CD4-positive, alpha-beta T cell (primary cell): ENCODE data around the gene NEK10. TPM values are rescaled to one million over a fixed set of nuclear protein-coding genes. Genes with fewer than 3 reads are reported as not detected.

Experiments used
- ATAC-seq: fragments of 200-7000 bp; cut with Tn5 transposase; one replicate; pipeline ENCODE4 v1.10.0; 2022; ENCODE audit warnings: mild to moderate bottlenecking; ENCODE audit not compliant: poor library complexity
- CTCF ChIA-PET: fragments of 350-600 bp; sonication (Branson Sonifier 250); formaldehyde crosslinking; loops from one replicate; lab custom pipeline; 2021; ENCODE audit warnings: antibody characterized with exemption, inconsistent platforms; lab: Charles Lee
- POLR2A ChIA-PET: fragments of 350-600 bp; sonication (Branson Sonifier 250); formaldehyde crosslinking; loops from one replicate; lab custom pipeline; 2021; ENCODE audit warnings: antibody characterized with exemption, inconsistent platforms; lab: Charles Lee
- DNase-seq, 14 experiments: peaks; one replicate each; pipeline ENCODE4 v3.0.0-alpha.2; 2013 to 2020; ENCODE audit warnings: mixed read lengths in 2 of 14
- H3K27ac ChIP-seq, 2 donors: one replicate each; pipeline versions ENCODE4 v1.5.1 to v1.7.0; 2013; ENCODE audit warnings: low read length in 2 of 2, low read depth in 1 of 2, mild to moderate bottlenecking in 1 of 2
- H3K27me3 ChIP-seq, 2 experiments: 1 replicate in 1 of 2; 2 replicates in 1 of 2; pipeline versions ENCODE4 v1.6.1 to v1.7.0; 2013; ENCODE audit warnings: low read length in 2 of 2, control low read depth in 1 of 2, mild to moderate bottlenecking in 1 of 2, moderate library complexity in 1 of 2; ENCODE audit not compliant: insufficient read depth in 2 of 2, control insufficient read depth in 1 of 2
- H3K36me3 ChIP-seq: one replicate; pipeline ENCODE4 v1.6.1; 2013; ENCODE audit warnings: low read length, control low read depth; ENCODE audit not compliant: insufficient read depth
- H3K4me1 ChIP-seq: one replicate; pipeline ENCODE4 v1.6.1; 2013; ENCODE audit warnings: low read length, control low read depth; ENCODE audit not compliant: insufficient read depth
- H3K4me3 ChIP-seq: one replicate; pipeline ENCODE4 v1.5.1; 2013; ENCODE audit warnings: mild to moderate bottlenecking, low read length, moderate library complexity
- H3K9me3 ChIP-seq, 2 experiments: 1 replicate in 1 of 2; 2 replicates in 1 of 2; pipeline versions ENCODE4 v1.6.1 to v1.7.0; 2013; ENCODE audit warnings: low read length in 2 of 2, mild to moderate bottlenecking in 2 of 2, control low read depth in 1 of 2, moderate library complexity in 1 of 2; ENCODE audit not compliant: control insufficient read depth in 1 of 2, insufficient read depth in 1 of 2
- H3K27ac Mint-ChIP-seq: one replicate; pipeline ENCODE4 v1.8.0; 2020; ENCODE audit warnings: mixed read lengths
- H3K27me3 Mint-ChIP-seq: one replicate; pipeline ENCODE4 v1.8.0; 2021; ENCODE audit warnings: mixed read lengths
- H3K36me3 Mint-ChIP-seq: one replicate; pipeline ENCODE4 v1.8.0; 2021; ENCODE audit warnings: low read depth, mixed read lengths
- H3K4me1 Mint-ChIP-seq: one replicate; pipeline ENCODE4 v1.8.0; 2021; ENCODE audit warnings: low read depth, mixed read lengths
- H3K4me3 Mint-ChIP-seq: one replicate; pipeline ENCODE4 v1.8.0; 2020; ENCODE audit warnings: mild to moderate bottlenecking, mixed read lengths
- H3K9me3 Mint-ChIP-seq: one replicate; pipeline ENCODE4 v1.8.0; 2020; ENCODE audit warnings: mixed read lengths
- CTCF ChIP-seq: fragments of 200-600 bp; IDR thresholded peaks from one replicate; pipeline ENCODE4 v1.8.0; 2022; ENCODE audit warnings: antibody characterized with exemption, mild to moderate bottlenecking
- intact Hi-C, 2 experiments: fragments of 100-400 bp; cut with DNase I in 1 of 2; cut with micrococcal nuclease in 1 of 2; formaldehyde crosslinking; loops; one replicate each; pipeline versions ENCODE4 v1.15.1 to v1.9.0; 2023 to 2025; cut with DNase I, micrococcal nuclease
- total RNA-seq, 174 experiments: library from RNA in 2 of 174; stranded (reverse) in 2 of 174; gene quantifications; one replicate each; pipeline ENCODE4 v1.2.3 and lab custom pipeline; 2021 to 2026

Gene NEK10
- total RNA-seq, 2 experiments from 2014 or later, result 0.61 to 0.77 TPM

DNA sequence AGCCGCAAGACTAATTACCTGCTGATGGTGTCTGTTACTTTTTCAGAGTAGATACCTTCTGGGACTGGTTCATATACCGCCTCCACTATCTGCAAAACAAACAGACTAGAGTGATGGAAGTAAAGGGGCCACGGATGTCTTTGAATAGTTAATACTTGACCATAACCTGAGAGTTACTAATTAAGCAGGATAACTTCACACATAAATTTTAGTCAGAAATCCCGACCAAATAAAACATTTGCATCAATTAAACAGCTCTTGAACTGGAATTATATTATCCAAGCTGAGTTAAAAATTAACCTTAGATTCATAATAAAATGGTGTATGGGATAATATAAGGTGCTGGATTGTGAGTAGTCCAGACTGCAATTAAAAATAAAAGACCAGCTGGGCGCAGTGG lies 167.7 kb downstream of the NEK10 start:
- Histone ChIP-seq H3K27me3 (no peaks in the 10 kb centered on the region), H3K27ac (no peak overlapping the region), H3K9me3 (no peaks in the 10 kb centered on the region), H3K4me1 (no peaks in the 10 kb centered on the region), H3K4me3 (no peak overlapping the region), H3K36me3 (no peaks in the 10 kb centered on the region)
- H3K27ac Mint-ChIP-seq, result no peak overlapping the region
- no peaks in the 10 kb centered on the region for H3K4me1 Mint-ChIP-seq
- no peaks in the 10 kb centered on the region for H3K36me3 Mint-ChIP-seq
- CTCF ChIA-PET, result interaction anchor here (1.1 kb wide), 1 partner anchor 13 kb away, joined by 4 read pairs; no protein-coding TSS in a partner anchor
- TF ChIP-seq CTCF, result no peak
- DNase-seq (no peak), ATAC-seq (no peak)
- no peaks in the 10 kb centered on the region for H3K27me3 Mint-ChIP-seq
- no peak overlapping the region for H3K4me3 Mint-ChIP-seq
- peaks cover 8% of the 10 kb centered on the region for H3K9me3 Mint-ChIP-seq
- intact Hi-C loops, result no loop called here
- POLR2A ChIA-PET, result no interaction called here

DNA sequence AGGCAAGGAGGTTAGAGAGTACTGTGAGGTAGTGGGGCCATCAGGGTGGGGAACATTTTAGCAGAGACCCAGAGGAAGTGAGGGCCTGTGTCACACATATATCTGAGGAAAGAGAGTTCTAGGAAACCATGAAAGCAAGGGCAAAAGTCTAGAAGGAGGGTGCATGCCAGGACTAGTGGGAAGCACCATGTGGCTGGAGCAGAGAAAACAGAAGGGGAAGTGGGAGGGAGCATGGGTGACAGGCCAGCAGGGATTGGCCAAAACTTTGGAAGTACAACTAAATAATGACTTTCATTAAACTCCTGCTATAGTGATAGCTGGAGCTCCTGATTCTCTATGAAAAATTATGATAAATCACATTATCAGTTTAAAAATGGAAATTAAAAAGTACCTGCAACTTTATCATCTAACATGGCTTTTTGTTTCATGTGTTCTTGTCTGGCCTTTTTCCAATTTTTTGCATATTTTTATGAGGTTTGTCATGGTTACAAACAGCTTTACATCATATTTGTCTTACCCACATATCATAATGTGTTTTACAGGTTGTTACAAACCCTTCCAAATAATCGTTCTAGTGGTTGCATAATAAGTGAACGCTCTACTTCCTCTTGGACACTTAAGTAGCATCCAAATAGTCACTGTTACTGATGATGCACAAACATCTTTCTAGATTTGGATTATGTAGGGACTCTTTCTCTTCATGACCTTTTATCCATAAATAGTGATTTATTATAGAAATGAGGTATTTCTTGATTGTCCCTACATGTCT lies 168.3 kb downstream of the NEK10 start:
- POLR2A ChIA-PET, result no interaction called here
- intact Hi-C loops, result no loop called here
- ATAC-seq, result no peak
- TF ChIP-seq CTCF, result no peak
- H3K9me3 Mint-ChIP-seq, result peaks cover 6% of the 10 kb centered on the region
- no peaks in the 10 kb centered on the region for H3K27me3 ChIP-seq
- no peak overlapping the region for H3K27ac ChIP-seq
- H3K4me1 Mint-ChIP-seq, result no peaks in the 10 kb centered on the region
- no peaks in the 10 kb centered on the region for H3K4me1 ChIP-seq
- no peaks in the 10 kb centered on the region for H3K27me3 Mint-ChIP-seq
- DNase-seq, result no peak
- no peak overlapping the region for H3K4me3 ChIP-seq
- no peaks in the 10 kb centered on the region for H3K36me3 ChIP-seq
- H3K36me3 Mint-ChIP-seq, result no peaks in the 10 kb centered on the region
- no peak overlapping the region for H3K4me3 Mint-ChIP-seq
- no peaks in the 10 kb centered on the region for H3K9me3 ChIP-seq
- CTCF ChIA-PET, result interaction anchor here (1.1 kb wide), 1 partner anchor 13 kb away, joined by 4 read pairs; no protein-coding TSS in a partner anchor
- H3K27ac Mint-ChIP-seq, result no peak overlapping the region

DNA sequence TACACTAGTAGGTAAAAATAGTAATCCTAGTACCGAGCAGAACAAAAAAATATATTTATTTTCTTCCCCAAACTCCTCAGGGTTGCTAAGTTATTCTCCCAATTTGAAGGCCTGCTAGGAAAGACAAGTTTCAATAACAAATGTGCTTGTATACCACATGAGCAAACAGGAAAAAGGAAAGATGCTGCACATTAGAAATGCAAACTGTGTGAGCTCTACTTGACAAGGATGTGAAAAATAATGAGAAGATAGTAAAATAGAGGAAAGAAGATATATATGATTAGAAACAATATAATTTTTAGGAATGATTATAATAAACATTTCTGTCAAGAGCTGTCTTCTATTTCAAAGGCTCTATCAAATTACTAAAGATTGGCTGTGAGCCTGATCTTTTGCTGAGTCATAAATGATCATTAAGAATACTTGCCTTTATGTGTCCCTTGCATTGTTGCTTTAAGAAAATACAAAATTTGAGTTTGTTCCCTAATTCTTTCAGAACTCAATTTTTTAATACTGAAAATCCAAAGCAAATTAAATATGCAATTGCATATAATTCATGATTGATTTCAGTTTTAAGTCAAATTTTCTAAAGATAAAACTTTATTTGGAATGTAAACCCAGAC lies 174.2 kb downstream of the NEK10 start:
- H3K27me3 Mint-ChIP-seq, result no peaks in the 10 kb centered on the region
- no peaks in the 10 kb centered on the region for H3K36me3 Mint-ChIP-seq
- DNase-seq (no peak), ATAC-seq (no peak)
- POLR2A ChIA-PET, result no interaction called here
- Histone ChIP-seq H3K4me3 (no peak overlapping the region), H3K36me3 (no peaks in the 10 kb centered on the region), H3K9me3 (no peaks in the 10 kb centered on the region), H3K27me3 (no peaks in the 10 kb centered on the region), H3K4me1 (no peaks in the 10 kb centered on the region), H3K27ac (no peak overlapping the region)
- no peaks in the 10 kb centered on the region for H3K4me1 Mint-ChIP-seq
- no peak overlapping the region for H3K27ac Mint-ChIP-seq
- no peak for TF ChIP-seq CTCF
- intact Hi-C loops, result no loop called here
- CTCF ChIA-PET, result no interaction called here
- H3K9me3 Mint-ChIP-seq, result peaks cover 6% of the 10 kb centered on the region
- no peak overlapping the region for H3K4me3 Mint-ChIP-seq
